ENCODE measurements around the gene PRG3. TPM values are rescaled to one million over a fixed set of nuclear protein-coding genes. Genes with fewer than 3 reads are reported as not detected.
"Not testable (repeated sequence)": the region's sequence is repeated elsewhere in the genome, so short reads cannot be mapped to it uniquely, and the experiment has no call there.

Gene PRG3
- polyA plus RNA-seq, 4 donors: 0.21 to 1.2 (median 0.69) TPM

DNA sequence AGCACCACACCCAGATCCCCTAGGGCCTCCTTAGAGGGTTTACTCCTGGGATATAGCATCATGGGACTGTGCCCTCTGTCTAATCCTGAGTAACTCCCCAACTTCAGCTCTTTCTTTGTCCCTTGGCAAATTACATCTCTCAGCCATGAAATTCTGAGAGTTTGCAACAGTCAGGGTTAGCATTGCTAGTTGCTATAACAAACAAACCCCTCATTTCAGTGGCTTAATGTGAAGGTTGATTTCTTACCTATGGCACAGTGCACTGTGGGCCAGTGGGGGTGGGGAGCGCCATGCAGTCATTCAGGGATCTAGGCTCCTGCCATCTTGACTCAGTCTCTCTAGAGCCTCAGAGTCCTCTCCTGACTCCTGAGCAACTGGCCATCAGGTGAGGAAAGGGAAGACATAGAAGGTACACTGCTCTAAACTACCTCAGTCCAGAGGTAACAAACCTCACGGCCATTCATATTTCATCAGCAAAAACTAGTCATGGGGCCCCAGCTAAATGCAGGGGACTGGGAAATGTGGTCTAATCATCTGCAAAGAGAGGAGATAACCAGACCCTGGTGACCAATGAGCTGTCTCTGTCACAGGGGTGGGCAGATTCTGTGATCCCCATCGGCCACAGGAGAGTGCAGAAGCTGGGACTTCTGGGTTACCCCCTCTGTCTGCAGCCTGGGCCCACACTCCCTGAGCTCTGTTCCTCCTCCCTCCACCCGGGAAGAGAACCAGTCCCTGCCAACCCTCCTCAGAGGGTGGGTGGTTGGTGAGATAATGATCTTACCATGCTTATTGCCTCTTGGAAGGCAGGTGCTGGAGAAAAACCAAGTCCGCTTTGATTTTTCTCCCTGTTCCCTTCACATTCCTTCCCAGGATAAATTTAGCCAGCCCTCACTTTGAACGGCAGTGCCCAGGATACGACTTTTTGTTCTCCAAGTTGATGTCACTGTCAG lies 17.5 kb downstream of the PRG3 start:
- no peak for DNase-seq (ENCODE audit: low read depth in 4 of 4, low spot score in 2 of 4)

DNA sequence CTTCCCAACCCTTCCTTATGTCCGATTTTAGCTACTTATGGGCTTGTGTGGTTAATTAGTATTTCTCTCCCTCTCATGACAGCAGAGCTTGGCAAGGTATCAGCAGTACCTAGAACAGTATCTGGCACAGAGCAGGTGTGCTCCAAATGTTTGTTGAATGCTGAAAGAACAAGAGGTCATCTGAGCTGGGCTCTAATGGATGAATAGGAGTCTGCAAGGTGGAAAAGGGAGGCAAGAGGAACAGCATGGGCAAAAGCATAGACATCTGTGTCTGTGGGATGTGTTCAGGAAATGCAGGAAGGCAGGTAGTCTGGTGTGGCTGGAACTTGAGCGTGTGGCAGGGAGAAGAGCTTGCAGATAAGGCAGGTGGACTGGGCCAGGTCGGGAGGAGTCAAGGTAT lies 19.0 kb downstream of the PRG3 start:
- no peak for DNase-seq (ENCODE audit: low read depth in 4 of 4, low spot score in 2 of 4)

DNA sequence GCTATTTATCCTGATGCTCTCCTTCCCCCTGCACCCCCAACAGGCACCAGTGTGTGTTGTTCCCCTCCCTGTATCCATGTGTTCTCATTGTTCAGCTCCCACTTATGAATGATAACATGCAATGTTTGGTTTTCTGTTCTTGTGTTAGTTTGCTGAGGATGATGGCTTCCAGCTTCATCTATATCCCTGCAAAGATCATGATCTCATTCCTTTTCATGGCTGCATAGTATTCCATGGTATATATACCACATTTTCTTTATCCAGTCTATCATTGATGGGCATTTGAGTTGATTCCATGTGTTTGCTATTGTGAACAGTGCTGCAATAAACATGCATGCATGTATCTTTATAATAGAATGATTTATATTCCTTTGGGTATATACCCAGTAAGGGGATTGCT lies 19.5 kb downstream of the PRG3 start:
- DNase-seq (ENCODE audit: low read depth in 4 of 4, low spot score in 2 of 4): not testable (repeated sequence)

DNA sequence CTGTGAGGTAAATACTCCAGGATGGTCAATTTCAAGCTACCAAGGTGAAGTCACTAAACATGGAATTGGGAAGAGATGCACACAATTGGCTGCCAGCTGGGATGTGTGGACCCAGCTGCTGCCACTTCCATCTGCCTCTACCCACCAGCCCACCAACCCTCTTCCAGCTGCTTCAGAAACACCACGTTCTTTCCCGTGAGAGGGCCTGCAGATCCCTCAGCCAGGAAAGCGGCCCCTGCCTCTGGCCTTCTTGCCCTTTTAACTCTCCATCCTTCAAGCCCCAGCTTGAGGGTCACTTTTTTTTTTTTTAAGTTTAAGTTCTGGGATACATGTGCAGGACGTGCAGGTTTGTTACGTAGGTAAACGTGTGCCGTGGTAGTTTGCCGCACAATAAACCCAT lies 20.0 kb downstream of the PRG3 start:
- no peak for DNase-seq (ENCODE audit: low read depth in 4 of 4, low spot score in 2 of 4)

DNA sequence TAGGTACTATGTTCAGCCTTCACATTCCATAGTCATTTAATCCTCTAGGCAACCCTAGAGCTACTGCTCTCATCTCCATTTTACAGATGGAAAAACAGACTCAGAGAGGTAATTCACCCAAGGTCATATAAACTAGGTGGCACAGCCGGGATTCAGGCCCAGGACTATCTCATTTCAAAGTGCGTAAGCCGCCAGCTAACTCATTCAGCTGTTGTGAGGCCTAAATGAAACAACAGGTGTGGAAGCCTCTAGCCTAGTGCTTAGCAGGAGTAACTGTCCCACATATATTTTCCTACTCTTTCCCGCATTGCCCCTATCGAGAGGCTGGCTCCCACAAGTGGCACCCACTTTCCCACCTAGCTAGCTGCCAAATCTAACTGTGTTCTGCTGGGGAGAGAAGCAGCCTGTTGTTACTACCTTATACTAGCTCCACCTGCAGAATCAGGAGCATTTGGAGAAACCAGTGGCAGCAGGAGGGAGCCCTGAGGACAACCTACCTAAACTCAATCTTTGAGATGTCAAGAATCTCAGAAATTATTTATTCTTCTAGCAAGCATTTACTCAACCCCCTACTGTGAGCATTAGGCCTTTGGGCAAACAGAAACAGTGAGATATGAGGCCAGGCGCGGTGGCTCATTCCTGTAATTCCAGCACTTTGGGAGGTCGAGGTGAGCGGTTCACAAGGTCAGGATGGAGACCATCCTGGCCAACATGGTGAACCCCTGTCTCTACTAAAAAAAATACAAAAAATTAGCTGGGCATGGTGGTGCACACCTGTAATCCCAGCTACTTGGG lies 20.9 kb downstream of the PRG3 start:
- no peak for DNase-seq (ENCODE audit: low read depth in 4 of 4, low spot score in 2 of 4)

DNA sequence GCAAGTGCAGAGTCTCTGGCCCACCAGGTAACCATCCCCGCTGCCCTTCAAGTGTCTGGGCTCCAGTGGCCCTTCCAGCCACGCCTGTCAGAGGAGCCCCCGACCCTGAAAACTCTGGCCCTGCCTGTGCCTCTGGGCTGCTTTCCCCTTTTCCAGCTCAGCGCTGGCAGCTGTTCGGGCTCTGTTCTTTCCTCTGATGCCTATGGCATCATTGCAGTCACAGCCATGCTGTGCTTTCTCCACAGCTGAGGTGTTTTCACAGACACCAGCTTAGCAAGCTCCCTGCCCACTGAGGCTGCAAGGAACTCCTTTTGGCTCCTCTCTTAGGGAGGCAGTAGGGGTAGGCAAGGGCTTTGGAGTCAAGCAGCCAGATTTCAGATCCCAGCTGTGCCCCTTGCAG lies 21.6 kb downstream of the PRG3 start:
- no peak for DNase-seq (ENCODE audit: low read depth in 4 of 4, low spot score in 2 of 4)

DNA sequence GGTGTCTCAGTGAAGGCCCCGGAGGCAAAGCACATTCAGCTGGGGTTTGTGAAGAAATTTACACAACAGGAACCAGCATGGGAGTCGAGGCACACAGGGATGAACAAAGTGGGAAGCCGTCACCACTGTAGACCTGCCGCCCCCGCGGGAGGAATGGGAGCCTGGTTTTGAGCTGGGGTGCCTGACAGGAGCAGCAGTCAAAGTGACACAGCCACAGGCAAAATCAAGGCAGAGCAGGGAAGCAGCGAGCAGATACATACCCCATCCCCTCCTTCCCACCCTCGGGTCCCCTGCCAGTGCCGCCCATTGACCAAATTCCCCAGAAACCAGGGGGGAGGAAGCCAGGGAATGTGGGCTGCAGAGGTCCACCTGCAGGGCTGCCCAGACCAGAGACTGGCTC lies 22.0 kb downstream of the PRG3 start:
- DNase-seq (ENCODE audit: low read depth in 4 of 4, low spot score in 2 of 4): no peak

DNA sequence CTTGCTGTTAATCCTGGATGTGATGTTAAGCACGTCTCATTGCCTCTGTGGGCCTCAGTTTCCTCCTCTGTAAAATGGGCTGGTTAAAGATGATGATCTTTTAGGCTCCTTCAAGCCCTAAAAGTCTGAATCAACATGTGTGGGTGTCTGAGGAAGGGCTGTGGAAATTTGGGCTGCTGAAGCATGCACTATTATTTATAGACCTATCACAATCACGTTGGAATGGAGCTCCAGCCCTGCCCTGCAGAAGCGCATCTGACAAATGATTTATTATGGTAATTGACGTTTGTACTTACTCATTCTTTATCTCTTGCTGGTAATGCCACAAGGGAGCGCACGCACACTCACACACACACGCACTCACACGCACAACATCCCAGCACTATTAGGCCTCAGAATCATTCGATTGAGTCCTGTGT lies 22.4 kb downstream of the PRG3 start:
- no peak for DNase-seq (ENCODE audit: low read depth in 4 of 4, low spot score in 2 of 4)

DNA sequence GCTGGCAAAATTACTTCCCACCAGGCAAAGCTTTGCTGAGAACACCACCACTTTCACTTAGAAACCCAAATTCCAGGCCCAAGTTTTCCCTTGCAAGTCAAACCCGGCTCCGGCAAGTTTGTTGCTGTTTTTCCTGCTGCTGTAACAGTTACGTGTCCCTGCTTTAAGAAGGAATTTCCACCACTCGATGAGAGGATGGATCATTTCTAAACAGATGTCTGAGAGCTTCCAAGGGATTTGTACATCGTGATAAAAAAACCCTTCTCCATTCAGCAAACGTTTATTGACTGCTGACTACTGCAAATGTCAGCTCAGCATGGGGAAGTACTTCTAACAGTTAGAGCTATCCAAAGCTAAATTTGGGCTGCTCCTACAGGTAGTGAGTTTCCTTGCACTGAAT lies 23.1 kb downstream of the PRG3 start:
- DNase-seq (ENCODE audit: low read depth in 4 of 4, low spot score in 2 of 4): no peak

DNA sequence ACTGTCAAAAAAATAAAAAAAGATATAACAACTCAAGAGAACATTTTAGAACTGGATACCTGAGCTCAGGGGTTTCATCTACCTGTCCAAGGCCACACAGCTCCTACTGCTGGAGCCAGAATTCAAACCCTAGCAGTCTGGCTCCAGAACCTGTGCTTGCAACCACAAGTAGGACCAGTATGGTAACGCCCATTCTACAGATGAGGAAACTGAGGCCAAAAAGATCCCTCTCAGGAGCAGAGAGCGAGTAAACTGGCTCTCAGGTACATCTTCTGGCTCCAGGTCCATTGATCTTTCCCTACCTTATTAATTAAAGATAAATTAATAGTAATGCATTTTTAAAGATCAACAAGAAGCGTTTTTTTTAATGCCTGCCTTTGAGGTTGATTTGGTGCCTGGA lies 23.6 kb downstream of the PRG3 start:
- no peak for DNase-seq (ENCODE audit: low read depth in 4 of 4, low spot score in 2 of 4)

DNA sequence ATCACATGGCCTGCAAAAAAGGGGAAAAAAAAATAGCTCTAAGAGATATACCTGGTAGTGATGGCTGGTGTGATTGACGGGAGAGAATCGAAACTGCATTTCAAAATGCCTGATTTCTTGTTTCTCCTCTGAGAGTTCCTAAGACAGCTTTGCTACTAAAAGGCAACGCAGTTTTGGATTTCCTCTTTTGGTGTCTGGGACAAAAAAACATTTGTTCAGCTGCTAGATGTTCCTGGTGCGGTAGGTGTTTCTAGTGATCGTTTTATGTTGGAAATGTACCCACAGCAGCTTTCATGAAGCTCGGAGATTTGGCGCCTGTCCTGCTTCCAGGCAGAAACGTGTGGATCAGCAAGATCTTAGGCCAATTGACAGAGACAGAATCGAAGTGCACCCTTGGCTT lies 24.7 kb downstream of the PRG3 start:
- no peak for DNase-seq (ENCODE audit: low read depth in 4 of 4, low spot score in 2 of 4)

DNA sequence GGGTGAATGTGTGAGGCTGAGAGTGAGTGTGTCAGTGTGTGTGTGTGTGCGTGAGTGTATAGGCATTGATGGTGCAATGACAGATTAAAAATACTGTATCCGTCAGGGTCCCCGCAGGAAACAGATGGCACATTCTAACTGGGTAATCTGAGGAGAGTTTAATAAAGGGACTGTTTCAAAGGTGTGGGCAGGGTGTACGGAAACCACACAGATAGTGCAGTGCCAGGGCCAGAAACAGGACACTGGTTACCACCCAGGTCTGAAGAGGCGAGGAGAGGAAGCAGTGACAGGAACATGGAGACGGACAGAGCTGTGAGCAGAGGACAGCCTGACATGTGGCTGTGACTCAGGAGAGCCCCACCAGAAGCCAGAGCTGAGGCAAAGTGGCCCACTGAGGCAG lies 26.3 kb downstream of the PRG3 start:
- DNase-seq (ENCODE audit: low read depth in 4 of 4, low spot score in 2 of 4): no peak

DNA sequence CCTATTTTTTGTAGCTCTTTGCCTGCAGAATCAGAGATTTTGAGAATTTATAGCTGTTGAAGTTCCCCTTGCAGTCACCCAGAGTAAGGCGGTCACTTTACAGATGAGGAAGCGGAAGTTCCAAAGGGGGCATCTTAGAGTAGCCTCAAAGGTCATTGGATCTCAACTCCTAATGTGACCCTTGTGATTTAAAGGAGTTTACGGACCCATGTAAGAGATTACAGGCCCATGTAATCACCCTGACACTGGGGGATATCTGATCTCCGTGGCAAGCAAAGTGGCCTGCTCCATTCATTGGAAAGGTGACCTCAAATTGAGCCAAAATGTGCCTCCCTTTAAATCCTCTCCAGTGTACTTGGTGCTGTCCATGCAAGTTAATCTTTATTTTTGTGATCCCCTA lies 27.1 kb downstream of the PRG3 start:
- no peak for DNase-seq (ENCODE audit: low read depth in 4 of 4, low spot score in 2 of 4)

DNA sequence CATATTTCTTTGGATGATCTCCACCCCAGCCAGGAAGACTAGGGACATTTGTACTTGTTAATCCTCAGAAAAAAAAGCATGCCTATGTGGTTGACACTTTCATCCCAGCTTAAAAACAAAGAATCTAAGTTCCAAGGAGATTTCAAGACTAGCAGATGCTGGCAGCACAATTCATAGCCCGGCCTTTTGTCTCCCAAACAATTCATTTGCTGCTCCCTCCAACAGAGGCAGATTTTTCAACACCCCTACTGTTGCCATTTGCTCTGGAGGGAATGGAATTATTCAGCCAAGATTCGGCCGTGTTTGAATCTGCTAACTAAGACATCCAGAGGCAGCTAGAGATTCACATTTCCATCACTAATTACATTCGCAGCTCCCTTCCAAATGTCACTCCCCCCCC lies 27.5 kb downstream of the PRG3 start:
- no peak for DNase-seq (ENCODE audit: low read depth in 4 of 4, low spot score in 2 of 4)

DNA sequence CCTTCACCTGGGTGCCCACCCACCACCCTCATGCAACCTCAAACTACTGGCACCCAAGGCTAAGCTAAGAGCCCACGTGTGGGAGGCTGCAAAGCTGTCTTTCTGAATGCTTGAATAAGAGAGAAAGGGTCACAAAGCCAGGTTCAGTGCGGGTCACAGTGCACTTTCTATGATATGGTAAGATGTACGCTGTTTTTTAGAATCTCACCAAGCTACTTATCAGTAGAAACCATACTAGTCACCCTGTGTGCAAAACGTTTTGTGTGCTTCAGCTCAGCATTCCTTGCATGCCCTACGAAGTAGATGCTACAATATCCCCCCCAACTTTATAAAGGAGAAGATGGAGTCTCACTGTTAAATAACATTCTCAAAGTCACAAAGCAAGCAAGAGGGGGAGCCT lies 27.9 kb downstream of the PRG3 start:
- DNase-seq (ENCODE audit: low read depth in 4 of 4, low spot score in 2 of 4): no peak

DNA sequence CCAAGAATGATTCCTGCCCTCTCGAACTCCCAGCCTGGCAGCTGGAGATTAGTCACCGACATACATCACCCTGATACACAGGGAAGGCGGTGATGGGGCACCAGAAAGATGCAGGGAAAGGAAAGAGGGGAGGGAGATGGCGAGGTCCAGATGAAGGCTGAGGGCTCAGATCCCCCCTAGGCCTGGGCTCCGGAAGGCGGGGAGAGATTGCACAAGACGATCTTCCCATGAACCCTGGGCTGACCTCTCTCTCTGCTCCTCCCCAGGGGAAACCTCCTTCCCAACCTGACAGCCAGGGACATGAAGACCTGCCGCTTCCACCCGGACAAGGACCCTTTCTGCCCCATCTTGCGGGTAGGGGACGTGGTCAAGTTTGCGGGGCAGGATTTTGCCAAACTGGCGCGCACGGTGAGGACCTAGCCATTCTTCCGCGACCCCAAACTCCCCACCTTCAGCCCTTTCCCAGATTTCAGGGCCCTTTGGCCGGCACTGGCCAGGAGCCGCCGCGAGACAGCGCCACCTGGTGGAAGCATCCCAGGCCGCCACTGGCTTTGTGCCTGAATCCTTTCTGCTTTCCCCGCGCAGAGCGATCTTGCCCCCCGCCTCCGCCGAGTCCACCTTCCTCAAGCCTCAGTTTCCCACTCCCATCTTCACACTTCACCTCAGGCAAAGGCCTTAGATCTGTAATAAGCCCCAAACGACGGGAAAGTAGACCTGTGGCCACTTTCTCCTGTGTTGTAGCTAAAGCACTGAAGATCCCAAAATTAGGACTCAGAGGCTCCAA lies 31.3 kb downstream of the PRG3 start:
- no peak for DNase-seq (ENCODE audit: low read depth in 4 of 4, low spot score in 2 of 4)

DNA sequence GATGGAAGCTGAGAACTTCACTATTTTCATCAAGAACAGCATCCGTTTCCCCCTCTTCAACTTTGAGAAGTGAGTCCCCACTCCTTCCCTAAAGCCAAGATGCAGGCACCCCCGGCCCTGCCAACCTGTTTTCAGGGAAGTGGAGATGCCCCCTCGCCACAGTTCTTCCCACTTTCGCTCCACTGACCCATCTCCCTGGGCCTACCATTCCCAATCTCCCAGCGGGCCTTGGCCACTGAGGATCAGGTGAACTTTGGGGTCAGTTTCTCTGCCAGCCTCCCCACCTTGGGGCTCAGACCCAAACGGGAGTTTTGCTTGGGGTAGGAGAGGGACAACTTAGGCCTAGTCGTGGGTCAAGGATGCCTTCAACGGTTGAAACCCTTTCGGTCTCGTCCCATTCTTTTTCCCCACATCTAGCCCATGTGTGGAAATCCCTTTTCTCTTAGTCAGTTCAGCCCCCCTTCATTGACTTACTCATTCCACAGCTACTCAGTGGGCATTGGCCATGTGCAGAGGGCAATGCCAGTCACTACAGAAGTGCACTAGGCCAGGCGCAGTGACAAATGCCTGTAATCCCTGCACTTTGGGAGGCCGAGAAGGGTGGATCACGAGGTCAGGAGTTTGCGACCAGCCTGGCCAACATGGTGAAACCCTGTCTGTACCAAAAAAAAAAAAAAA lies 32.2 kb downstream of the PRG3 start:
- no peak for DNase-seq (ENCODE audit: low read depth in 4 of 4, low spot score in 2 of 4)

DNA sequence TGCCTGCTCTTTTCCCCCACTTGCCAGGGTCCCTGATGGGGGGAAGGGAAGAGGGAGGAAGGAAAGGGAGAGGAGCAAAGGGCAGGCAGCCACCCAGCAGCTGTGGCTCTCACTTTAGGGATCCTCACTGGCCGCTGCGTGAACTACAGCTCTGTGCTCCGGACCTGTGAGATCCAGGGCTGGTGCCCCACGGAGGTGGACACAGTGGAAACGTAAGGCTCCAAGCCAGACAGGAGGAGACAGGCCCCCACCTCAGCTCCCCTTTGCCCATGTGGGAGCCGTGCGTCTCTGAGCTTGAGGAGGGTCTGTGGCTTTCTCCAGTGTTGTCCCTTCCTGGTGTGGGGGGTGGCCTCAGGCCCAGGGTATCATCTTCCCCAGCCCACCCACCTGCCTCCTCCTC lies 32.9 kb downstream of the PRG3 start:
- no peak for DNase-seq (ENCODE audit: low read depth in 4 of 4, low spot score in 2 of 4)

DNA sequence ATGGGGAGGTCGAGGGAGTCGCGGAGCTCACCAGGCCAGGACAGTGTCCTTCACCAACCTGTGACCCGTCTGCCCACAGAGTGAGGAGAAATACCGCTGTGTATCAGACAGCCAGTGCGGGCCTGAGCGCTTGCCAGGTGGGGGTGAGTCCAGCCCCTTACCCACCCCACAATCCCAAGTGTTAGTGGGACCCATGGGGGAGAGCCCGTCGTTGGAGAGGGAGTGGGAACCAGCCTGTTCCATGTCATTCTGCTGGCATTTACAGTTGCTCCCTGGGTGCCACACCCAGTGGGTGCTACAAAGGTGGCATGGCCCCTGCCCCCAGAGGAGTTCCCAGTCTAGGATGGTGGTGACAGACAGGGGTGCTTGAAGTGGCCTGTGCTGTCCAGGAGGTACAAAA lies 33.6 kb downstream of the PRG3 start:
- no peak for DNase-seq (ENCODE audit: low read depth in 4 of 4, low spot score in 2 of 4)

DNA sequence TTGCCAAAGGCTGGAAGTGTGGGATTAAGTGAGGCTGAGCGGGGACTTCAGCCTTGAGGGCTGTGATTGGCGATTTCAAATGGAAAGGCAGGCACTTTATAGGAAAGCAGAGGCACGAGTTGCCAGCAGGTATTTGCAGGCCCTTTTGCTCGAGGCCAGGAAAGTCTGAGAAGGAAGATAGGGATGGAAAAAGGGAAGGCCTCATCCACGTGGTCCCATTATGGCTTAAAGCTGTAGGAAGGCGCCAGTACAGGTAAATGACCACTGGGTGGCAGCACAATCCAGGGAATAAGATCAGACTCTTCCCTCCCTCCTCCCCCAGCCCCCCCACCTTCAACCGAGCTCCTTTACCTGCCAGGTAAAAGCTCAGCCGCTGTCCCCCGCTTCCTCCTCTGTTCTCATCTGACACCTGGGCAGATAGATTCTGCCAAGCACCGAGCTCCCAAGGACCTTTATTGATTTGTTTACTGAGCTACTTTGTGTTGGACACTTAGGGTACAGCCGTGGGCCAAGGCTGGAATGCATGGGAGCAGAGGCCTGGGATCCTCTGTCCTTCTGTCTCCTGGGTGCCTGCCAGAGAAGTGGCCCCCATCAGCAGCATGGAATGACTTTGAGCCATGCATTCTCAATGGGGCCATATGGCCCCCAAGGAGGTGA lies 35.3 kb downstream of the PRG3 start:
- no peak for DNase-seq (ENCODE audit: low read depth in 4 of 4, low spot score in 2 of 4)
